HepG2 (cell line): ENCODE results near the gene EPHA1. TPM values are rescaled to one million over a fixed set of nuclear protein-coding genes. Genes with fewer than 3 reads are reported as not detected.

Source experiments
- CBX1 ChIP-seq: IDR thresholded peaks from one replicate; pipeline ENCODE4 v1.6.1; 2016; ENCODE audit warnings: antibody characterized with exemption, low read depth
- PAX8 ChIP-seq: sonication (generic); formaldehyde crosslinking; IDR thresholded peaks from 2 replicates; pipeline ENCODE4 v1.8.0; 2022; ENCODE audit warnings: mild to moderate bottlenecking, missing genetic modification reagents, borderline replicate concordance
- PITX1 ChIP-seq: sonication (generic); formaldehyde crosslinking; IDR thresholded peaks from 2 replicates; pipeline ENCODE4 v1.5.1; 2020; ENCODE audit warnings: mild to moderate bottlenecking, missing genetic modification reagents
- POLR2A ChIP-seq, 2 experiments: IDR thresholded peaks; 2 replicates each; pipeline ENCODE4 v1.6.1; 2011; ENCODE audit warnings: low read depth in 2 of 2, low read length in 2 of 2, mild to moderate bottlenecking in 1 of 2, moderate library complexity in 1 of 2; ENCODE audit not compliant: insufficient read depth in 1 of 2
- PPARG ChIP-seq: conservative IDR thresholded peaks from 2 replicates; pipeline ENCODE4 v1.6.1; 2016; ENCODE audit warnings: missing biosample characterization, missing genetic modification reagents
- RFX3 ChIP-seq: IDR thresholded peaks from 2 replicates; pipeline ENCODE4 v1.6.1; 2016; ENCODE audit warnings: missing biosample characterization, missing genetic modification reagents
- SKI ChIP-seq: fragments of 450-650 bp; IDR thresholded peaks from one replicate; pipeline ENCODE4 v1.6.1; 2018; ENCODE audit warnings: mild to moderate bottlenecking; ENCODE audit not compliant: partially characterized antibody
- SNAI1 ChIP-seq: sonication (generic); formaldehyde crosslinking; IDR thresholded peaks from 2 replicates; pipeline ENCODE4 v1.5.0; 2020; ENCODE audit warnings: mild to moderate bottlenecking, missing genetic modification reagents, borderline replicate concordance
- ZBTB38 ChIP-seq: sonication (generic); formaldehyde crosslinking; IDR thresholded peaks from 2 replicates; pipeline ENCODE4 v1.5.1; 2020; ENCODE audit warnings: mild to moderate bottlenecking, missing genetic modification reagents
- ZFP1 ChIP-seq: IDR thresholded peaks from 2 replicates; pipeline ENCODE4 v1.6.1; 2016
- ZFP82 ChIP-seq: sonication (generic); formaldehyde crosslinking; IDR thresholded peaks from 2 replicates; pipeline ENCODE4 v1.5.1; 2020; ENCODE audit warnings: mild to moderate bottlenecking, missing genetic modification reagents, borderline replicate concordance
- polyA plus RNA-seq, 8 experiments: library from polyadenylated mRNA; depleted of rRNA in 3 of 8; stranded (reverse) in 7 of 8; unstranded in 1 of 8; fragments of >200 nt; fragmentation: Illumina TruSeq in 4 of 8; extraction: Trizol in 4 of 8; gene quantifications; 2 replicates each; pipeline versions ENCODE4 v1.2.1 to v1.2.3, GENCODE V29; 2011 to 2016; ENCODE audit warnings: low read depth in 4 of 8, missing spikeins in 1 of 8, mixed read lengths in 1 of 8; ENCODE audit not compliant: insufficient read depth in 1 of 8
- total RNA-seq, 5 experiments: library from RNA; depleted of rRNA; stranded (reverse); fragments of >200 nt; fragmentation: Illumina TruSeq; extraction: Trizol; gene quantifications; 2 replicates each; pipeline ENCODE4 v1.2.3, GENCODE V29; 2016; ENCODE audit warnings: low read depth in 1 of 5
- TF ChIP-seq, protein P1 (sequence below), 2 experiments: fragments of 450-650 bp in 1 of 2; sonication (generic) in 1 of 2; formaldehyde crosslinking in 1 of 2; IDR thresholded peaks; 2 replicates each; pipeline versions ENCODE4 v1.6.1 to v1.8.0; 2016 to 2022; ENCODE audit warnings: antibody characterized with exemption in 1 of 2, mild to moderate bottlenecking in 1 of 2, missing genetic modification reagents in 1 of 2
- TF ChIP-seq, protein P2 (sequence below): sonication (generic); formaldehyde crosslinking; IDR thresholded peaks from 2 replicates; pipeline ENCODE4 v1.8.0; 2022; ENCODE audit warnings: mild to moderate bottlenecking, missing genetic modification reagents; ENCODE audit not compliant: insufficient replicate concordance

Gene EPHA1
- total and polyA plus RNA-seq, 2 of the 13 experiments (the other 11 are each of a cell fraction or from before 2014, with no cell fraction given): 4.6 to 17.1 TPM

DNA sequence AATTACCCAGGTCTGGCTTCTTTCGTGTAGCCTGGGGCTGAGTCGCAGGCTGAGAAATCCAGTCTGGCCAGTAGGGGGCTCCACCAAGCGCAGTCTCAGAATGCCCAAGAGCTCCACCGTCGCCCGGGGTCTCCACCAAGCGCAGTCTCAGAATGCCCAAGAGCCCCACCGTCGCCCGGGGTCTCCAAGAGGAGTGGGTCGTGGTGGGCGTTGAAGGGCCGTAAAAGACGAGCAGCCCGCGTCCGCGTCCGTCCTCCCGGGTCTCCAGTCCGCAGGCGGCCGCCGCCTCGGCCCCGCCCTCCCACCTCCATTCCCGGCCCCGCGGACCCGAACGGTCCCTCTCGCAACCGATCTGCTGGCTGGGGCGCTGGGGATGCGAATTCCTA lies 28.4 kb downstream of the EPHA1 start (continued):
- TF ChIP-seq, protein P1, sequence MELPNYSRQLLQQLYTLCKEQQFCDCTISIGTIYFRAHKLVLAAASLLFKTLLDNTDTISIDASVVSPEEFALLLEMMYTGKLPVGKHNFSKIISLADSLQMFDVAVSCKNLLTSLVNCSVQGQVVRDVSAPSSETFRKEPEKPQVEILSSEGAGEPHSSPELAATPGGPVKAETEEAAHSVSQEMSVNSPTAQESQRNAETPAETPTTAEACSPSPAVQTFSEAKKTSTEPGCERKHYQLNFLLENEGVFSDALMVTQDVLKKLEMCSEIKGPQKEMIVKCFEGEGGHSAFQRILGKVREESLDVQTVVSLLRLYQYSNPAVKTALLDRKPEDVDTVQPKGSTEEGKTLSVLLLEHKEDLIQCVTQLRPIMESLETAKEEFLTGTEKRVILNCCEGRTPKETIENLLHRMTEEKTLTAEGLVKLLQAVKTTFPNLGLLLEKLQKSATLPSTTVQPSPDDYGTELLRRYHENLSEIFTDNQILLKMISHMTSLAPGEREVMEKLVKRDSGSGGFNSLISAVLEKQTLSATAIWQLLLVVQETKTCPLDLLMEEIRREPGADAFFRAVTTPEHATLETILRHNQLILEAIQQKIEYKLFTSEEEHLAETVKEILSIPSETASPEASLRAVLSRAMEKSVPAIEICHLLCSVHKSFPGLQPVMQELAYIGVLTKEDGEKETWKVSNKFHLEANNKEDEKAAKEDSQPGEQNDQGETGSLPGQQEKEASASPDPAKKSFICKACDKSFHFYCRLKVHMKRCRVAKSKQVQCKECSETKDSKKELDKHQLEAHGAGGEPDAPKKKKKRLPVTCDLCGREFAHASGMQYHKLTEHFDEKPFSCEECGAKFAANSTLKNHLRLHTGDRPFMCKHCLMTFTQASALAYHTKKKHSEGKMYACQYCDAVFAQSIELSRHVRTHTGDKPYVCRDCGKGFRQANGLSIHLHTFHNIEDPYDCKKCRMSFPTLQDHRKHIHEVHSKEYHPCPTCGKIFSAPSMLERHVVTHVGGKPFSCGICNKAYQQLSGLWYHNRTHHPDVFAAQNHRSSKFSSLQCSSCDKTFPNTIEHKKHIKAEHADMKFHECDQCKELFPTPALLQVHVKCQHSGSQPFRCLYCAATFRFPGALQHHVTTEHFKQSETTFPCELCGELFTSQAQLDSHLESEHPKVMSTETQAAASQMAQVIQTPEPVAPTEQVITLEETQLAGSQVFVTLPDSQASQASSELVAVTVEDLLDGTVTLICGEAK (IDR thresholded peaks at IDR 0.05): no peak
- TF ChIP-seq, protein P1 (CRISPR knock-in tag; IDR thresholded peaks at IDR 0.05): no peak
- TF ChIP-seq RFX3 (CRISPR knock-in tag) (no peak), SNAI1 (no peak), PPARG (CRISPR knock-in tag) (no peak), SKI (peak; percentile 40), POLR2A (IDR thresholded peaks at IDR 0.05; ENCODE audit: insufficient read depth in 1 of 2, low read depth in 2 of 2, low read length in 2 of 2) (0 out of 4 replicates have a peak, but pooled peaks of 1 of the 2 experiments have one; percentile 5), ZFP1 (CRISPR knock-in tag) (no peak), ZFP82 (CRISPR knock-in tag) (peak; percentile 81; the same call in 1 of the 2 replicates), PITX1 (CRISPR knock-in tag) (0 out of 2 replicates have a peak, but pooled peaks have one; percentile 31), PAX8 (CRISPR knock-in tag) (no peak), CBX1 (peak; percentile 5), ZBTB38 (CRISPR knock-in tag) (0 out of 2 replicates have a peak, but pooled peaks have one; percentile 9)
- TF ChIP-seq, protein P2, sequence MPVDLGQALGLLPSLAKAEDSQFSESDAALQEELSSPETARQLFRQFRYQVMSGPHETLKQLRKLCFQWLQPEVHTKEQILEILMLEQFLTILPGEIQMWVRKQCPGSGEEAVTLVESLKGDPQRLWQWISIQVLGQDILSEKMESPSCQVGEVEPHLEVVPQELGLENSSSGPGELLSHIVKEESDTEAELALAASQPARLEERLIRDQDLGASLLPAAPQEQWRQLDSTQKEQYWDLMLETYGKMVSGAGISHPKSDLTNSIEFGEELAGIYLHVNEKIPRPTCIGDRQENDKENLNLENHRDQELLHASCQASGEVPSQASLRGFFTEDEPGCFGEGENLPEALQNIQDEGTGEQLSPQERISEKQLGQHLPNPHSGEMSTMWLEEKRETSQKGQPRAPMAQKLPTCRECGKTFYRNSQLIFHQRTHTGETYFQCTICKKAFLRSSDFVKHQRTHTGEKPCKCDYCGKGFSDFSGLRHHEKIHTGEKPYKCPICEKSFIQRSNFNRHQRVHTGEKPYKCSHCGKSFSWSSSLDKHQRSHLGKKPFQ (CRISPR knock-in tag): peak; percentile 52
